ENCODE data around the gene CLMP.

- TF ChIP-seq GATA2 (IDR thresholded peaks at IDR 0.05; ENCODE audit: low read depth, low read length): no peak
- TF ChIP-seq GATA3 (IDR thresholded peaks at IDR 0.05; ENCODE audit: low read depth, low read length): no peak
These were observed 103.5 kb downstream of the CLMP start for GRCh38 chr11:123091506-123091905.

Measured in SH-SY5Y (cell line).